CD4-positive, alpha-beta T cell treated with Interleukin-10 for 1 hour (primary cell): ENCODE measurements around the gene TIAM2.
A peak's percentile ranks its signal among the peaks of the same experiment; 100 is the strongest.
"Not testable (repeated sequence)": the region's sequence is repeated elsewhere in the genome, so short reads cannot be mapped to it uniquely, and the experiment has no call there.

Experiments
- DNase-seq: peaks from one replicate; pipeline ENCODE4 v3.0.0-alpha.2; 2020

The TIAM2 gene

GRCh38 chr6:155212616-155213380 is 217.7 kb downstream of the TIAM2 start:
- no peak for DNase-seq

GRCh38 chr6:155213611-155214372 is 218.7 kb downstream of the TIAM2 start:
- DNase-seq = no peak

GRCh38 chr6:155215906-155216305 is 220.8 kb downstream of the TIAM2 start:
- no peak for DNase-seq

- DNase-seq = no peak
Measured at GRCh38 chr6:155216312-155217046, 221.4 kb downstream of the TIAM2 start.

GRCh38 chr6:155218711-155219110 is 223.6 kb downstream of the TIAM2 start:
- not testable (repeated sequence) for DNase-seq

GRCh38 chr6:155219299-155219698 is 224.2 kb downstream of the TIAM2 start:
- DNase-seq = no peak

GRCh38 chr6:155219858-155220301 is 224.8 kb downstream of the TIAM2 start:
- no peak for DNase-seq

- DNase-seq = no peak
Measured at GRCh38 chr6:155221086-155221485, 226.0 kb downstream of the TIAM2 start.

GRCh38 chr6:155222506-155222905 is 227.4 kb downstream of the TIAM2 start:
- no peak for DNase-seq

GRCh38 chr6:155223646-155224451 is 228.7 kb downstream of the TIAM2 start:
- DNase-seq = peak; percentile 52

- DNase-seq = no peak
Measured at GRCh38 chr6:155224618-155225017, 229.5 kb downstream of the TIAM2 start.

- no peak for DNase-seq
Measured at GRCh38 chr6:155227046-155227445, 231.9 kb downstream of the TIAM2 start.

GRCh38 chr6:155228546-155229166 is 233.5 kb downstream of the TIAM2 start:
- no peak for DNase-seq

GRCh38 chr6:155230975-155231374 is 235.9 kb downstream of the TIAM2 start:
- not testable (repeated sequence) for DNase-seq

GRCh38 chr6:155232848-155233247 is 237.7 kb downstream of the TIAM2 start:
- no peak for DNase-seq

GRCh38 chr6:155234167-155234566 is 239.1 kb downstream of the TIAM2 start:
- no peak for DNase-seq

- no peak for DNase-seq
Measured at GRCh38 chr6:155234687-155235086, 239.6 kb downstream of the TIAM2 start.

- DNase-seq = no peak
Measured at GRCh38 chr6:155235087-155235486, 240.0 kb downstream of the TIAM2 start.

GRCh38 chr6:155237613-155238012 is 242.5 kb downstream of the TIAM2 start:
- DNase-seq = no peak

- no peak for DNase-seq
Measured at GRCh38 chr6:155240905-155241600, 245.9 kb downstream of the TIAM2 start.

- DNase-seq = no peak
Measured at GRCh38 chr6:155241966-155242365, 246.9 kb downstream of the TIAM2 start.
